ENCODE measurements around the gene OXNAD1.

DNA sequence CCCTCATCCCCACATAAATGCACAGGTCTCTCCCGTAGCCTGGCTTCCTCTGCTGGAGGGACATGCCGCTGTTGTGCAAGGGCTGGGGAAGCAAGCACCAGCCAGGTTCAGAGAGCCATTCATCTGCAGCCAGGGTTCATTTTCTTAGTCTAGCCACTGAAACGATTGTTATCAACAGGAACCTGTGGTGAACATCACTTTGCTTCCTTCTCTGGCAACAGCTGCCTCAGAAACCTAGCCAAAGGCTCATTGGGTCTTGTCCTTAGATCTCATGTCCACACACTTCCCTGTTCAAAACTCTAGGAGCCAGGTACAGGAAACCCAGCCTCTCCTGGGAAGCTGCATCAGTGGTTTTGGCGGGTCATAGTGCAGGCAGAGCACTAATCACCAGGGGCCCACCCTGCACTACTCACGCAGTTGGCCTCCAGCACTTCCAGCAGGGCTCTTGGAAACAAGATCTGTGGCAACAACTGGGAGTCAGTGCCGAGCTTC, 47.0 kb downstream of the OXNAD1 start:
- no peak for TF ChIP-seq POLR2A (IDR thresholded peaks at IDR 0.05; ENCODE audit: low read length)
- no peak for TF ChIP-seq GATA1 (IDR thresholded peaks at IDR 0.05; ENCODE audit: low read depth, low read length)

All from erythroblast (primary cell).